Measurements from ENCODE around the gene ELL. TPM values are rescaled to one million over a fixed set of nuclear protein-coding genes. Genes with fewer than 3 reads are reported as not detected.

The ELL gene
- polyA plus RNA-seq, 1 of the 3 experiments (the other 2 are of a cell fraction), result 7.4 TPM

- no peak overlapping the region for H2AFZ ChIP-seq (ENCODE audit: low read depth)
- WGBS (ENCODE audit: low lambda C conversion rate), result 92% methylated on average over 12 of the region's 12 CpGs
- ChIA-PET CTCF (interaction anchor here (1.0 to 6.1 kb wide), 5 partner anchors 9 to 113 kb away, joined by 3 to 56 read pairs (median 7); no protein-coding TSS in a partner anchor), POLR2A (no interaction called here)
- TF ChIP-seq, protein P1, sequence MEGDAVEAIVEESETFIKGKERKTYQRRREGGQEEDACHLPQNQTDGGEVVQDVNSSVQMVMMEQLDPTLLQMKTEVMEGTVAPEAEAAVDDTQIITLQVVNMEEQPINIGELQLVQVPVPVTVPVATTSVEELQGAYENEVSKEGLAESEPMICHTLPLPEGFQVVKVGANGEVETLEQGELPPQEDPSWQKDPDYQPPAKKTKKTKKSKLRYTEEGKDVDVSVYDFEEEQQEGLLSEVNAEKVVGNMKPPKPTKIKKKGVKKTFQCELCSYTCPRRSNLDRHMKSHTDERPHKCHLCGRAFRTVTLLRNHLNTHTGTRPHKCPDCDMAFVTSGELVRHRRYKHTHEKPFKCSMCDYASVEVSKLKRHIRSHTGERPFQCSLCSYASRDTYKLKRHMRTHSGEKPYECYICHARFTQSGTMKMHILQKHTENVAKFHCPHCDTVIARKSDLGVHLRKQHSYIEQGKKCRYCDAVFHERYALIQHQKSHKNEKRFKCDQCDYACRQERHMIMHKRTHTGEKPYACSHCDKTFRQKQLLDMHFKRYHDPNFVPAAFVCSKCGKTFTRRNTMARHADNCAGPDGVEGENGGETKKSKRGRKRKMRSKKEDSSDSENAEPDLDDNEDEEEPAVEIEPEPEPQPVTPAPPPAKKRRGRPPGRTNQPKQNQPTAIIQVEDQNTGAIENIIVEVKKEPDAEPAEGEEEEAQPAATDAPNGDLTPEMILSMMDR (IDR thresholded peaks at IDR 0.05), result no peak
- TF ChIP-seq PBX3 (IDR thresholded peaks at IDR 0.05) (no peak), NRF1 (IDR thresholded peaks at IDR 0.05; ENCODE audit: low read depth, low read length) (no peak), TEAD4 (IDR thresholded peaks at IDR 0.05; ENCODE audit: borderline replicate concordance, insufficient read depth) (no peak)
- no peak overlapping the region for H3K4me2 ChIP-seq
- H3F3A ChIP-seq (replicated peaks; ENCODE audit: insufficient read depth), result peaks cover 4% of the 10 kb centered on the region
- H3K9me2 ChIP-seq, result no peaks in the 10 kb centered on the region
- H3K36me3 ChIP-seq (replicated peaks in 1 of 2; ENCODE audit: control insufficient read depth in 1 of 2, insufficient read depth in 2 of 2, low read length in 1 of 2), result no peaks in the 10 kb centered on the region
- H3K4me3 ChIP-seq (ENCODE audit: low read depth in 2 of 2, low read length in 1 of 2), result no peak overlapping the region
- no peak overlapping the region for H3K27ac ChIP-seq (ENCODE audit: low read depth in 2 of 2, low read length in 1 of 2)
- peaks cover 30 to 37% of the 10 kb centered on the region in 2 experiments; a peak in 2 of 4 replicates for H3K4me1 ChIP-seq (ENCODE audit: control insufficient read depth in 1 of 2, insufficient read depth in 2 of 2, low read depth in 1 of 2, low read length in 1 of 2)
- peaks cover 97% of the 10 kb centered on the region for H3K79me2 ChIP-seq (ENCODE audit: insufficient read depth)
- H3K9me3 ChIP-seq, result no peaks in the 10 kb centered on the region
- DNase-seq, result no peak
- H3K27me3 ChIP-seq (ENCODE audit: insufficient read depth), result no peaks in the 10 kb centered on the region
- peaks cover 27% of the 10 kb centered on the region for H4K20me1 ChIP-seq (ENCODE audit: insufficient read depth)
- no peak overlapping the region for H3K9ac ChIP-seq
Observed at GRCh38 chr19:18481505-18482222, 40.2 kb downstream of the ELL start.

- no peaks in the 10 kb centered on the region for H3K9me3 ChIP-seq
- H3K9me2 ChIP-seq, result no peaks in the 10 kb centered on the region
- no peak overlapping the region for H3K4me3 ChIP-seq (ENCODE audit: low read depth in 2 of 2, low read length in 1 of 2)
- TF ChIP-seq TEAD4 (IDR thresholded peaks at IDR 0.05; ENCODE audit: borderline replicate concordance, insufficient read depth), result no peak
- no peak for TF ChIP-seq TCF12 (IDR thresholded peaks at IDR 0.05)
- no peak for TF ChIP-seq IRF3 (IDR thresholded peaks at IDR 0.05; ENCODE audit: low read depth, low read length)
- TF ChIP-seq EP300 (IDR thresholded peaks at IDR 0.05; ENCODE audit: borderline replicate concordance in 1 of 2, low read depth in 1 of 2, low read length in 1 of 2), result no peak
- TF ChIP-seq RAD21 (IDR thresholded peaks at IDR 0.05; ENCODE audit: low read length), result no peak
- TF ChIP-seq POLR2AphosphoS5 (IDR thresholded peaks at IDR 0.05; ENCODE audit: low read depth, low read length), result no peak
- TF ChIP-seq, protein P2, sequence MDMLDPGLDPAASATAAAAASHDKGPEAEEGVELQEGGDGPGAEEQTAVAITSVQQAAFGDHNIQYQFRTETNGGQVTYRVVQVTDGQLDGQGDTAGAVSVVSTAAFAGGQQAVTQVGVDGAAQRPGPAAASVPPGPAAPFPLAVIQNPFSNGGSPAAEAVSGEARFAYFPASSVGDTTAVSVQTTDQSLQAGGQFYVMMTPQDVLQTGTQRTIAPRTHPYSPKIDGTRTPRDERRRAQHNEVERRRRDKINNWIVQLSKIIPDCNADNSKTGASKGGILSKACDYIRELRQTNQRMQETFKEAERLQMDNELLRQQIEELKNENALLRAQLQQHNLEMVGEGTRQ (IDR thresholded peaks at IDR 0.05; ENCODE audit: borderline replicate concordance, low read depth, low read length), result no peak
- TF ChIP-seq, protein P3, sequence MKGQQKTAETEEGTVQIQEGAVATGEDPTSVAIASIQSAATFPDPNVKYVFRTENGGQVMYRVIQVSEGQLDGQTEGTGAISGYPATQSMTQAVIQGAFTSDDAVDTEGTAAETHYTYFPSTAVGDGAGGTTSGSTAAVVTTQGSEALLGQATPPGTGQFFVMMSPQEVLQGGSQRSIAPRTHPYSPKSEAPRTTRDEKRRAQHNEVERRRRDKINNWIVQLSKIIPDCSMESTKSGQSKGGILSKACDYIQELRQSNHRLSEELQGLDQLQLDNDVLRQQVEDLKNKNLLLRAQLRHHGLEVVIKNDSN (IDR thresholded peaks at IDR 0.05; ENCODE audit: borderline replicate concordance, low read depth), result no peak
- no peak for TF ChIP-seq FOXJ3 (CRISPR knock-in tag; IDR thresholded peaks at IDR 0.05)
- no peak for TF ChIP-seq GATA2 (CRISPR knock-in tag; IDR thresholded peaks at IDR 0.05)
- TF ChIP-seq YY1 (IDR thresholded peaks at IDR 0.05; ENCODE audit: low read depth), result no peak
- TF ChIP-seq MEF2A (IDR thresholded peaks at IDR 0.05; ENCODE audit: borderline replicate concordance, low read depth), result no peak
- no peak for TF ChIP-seq EZH2phosphoT487 (IDR thresholded peaks at IDR 0.05; ENCODE audit: borderline replicate concordance, low read depth)
- TF ChIP-seq RCOR1 (IDR thresholded peaks at IDR 0.05; ENCODE audit: low read length), result no peak
- 69% methylated on average over 10 of the region's 13 CpGs for WGBS (ENCODE audit: low lambda C conversion rate)
- H3K27me3 ChIP-seq (ENCODE audit: insufficient read depth), result no peaks in the 10 kb centered on the region
- peaks cover 4% of the 10 kb centered on the region for H3F3A ChIP-seq (replicated peaks; ENCODE audit: insufficient read depth)
- no peaks in the 10 kb centered on the region for H3K36me3 ChIP-seq (replicated peaks in 1 of 2; ENCODE audit: control insufficient read depth in 1 of 2, insufficient read depth in 2 of 2, low read length in 1 of 2)
- peaks cover 21 to 29% of the 10 kb centered on the region in 2 experiments; a peak in 2 of 4 replicates for H3K4me1 ChIP-seq (ENCODE audit: control insufficient read depth in 1 of 2, insufficient read depth in 2 of 2, low read depth in 1 of 2, low read length in 1 of 2)
- ChIA-PET CTCF (interaction anchor here (0.8 to 6.1 kb wide), 5 partner anchors 9 to 30 kb away, joined by 3 to 56 read pairs (median 4); no protein-coding TSS in a partner anchor), POLR2A (no interaction called here)
- peak overlapping the region; percentile 0; the same call in 1 of the 2 replicates for H3K9ac ChIP-seq
- peak overlapping the region; percentile 40 to 63; a peak in 3 of 4 replicates for H3K27ac ChIP-seq (ENCODE audit: low read depth in 2 of 2, low read length in 1 of 2)
- no peak for DNase-seq
- peak overlapping the region; percentile 35 for H3K4me2 ChIP-seq
- H4K20me1 ChIP-seq (ENCODE audit: insufficient read depth), result peaks cover 23% of the 10 kb centered on the region
- H3K79me2 ChIP-seq (ENCODE audit: insufficient read depth), result peaks cover 95% of the 10 kb centered on the region
- no peak overlapping the region for H2AFZ ChIP-seq (ENCODE audit: low read depth)
Observed at GRCh38 chr19:18480006-18480691, 41.7 kb downstream of the ELL start.
